Tracheal epithelial cell (primary cell): ENCODE data around the gene AVEN. TPM values are rescaled to one million over a fixed set of nuclear protein-coding genes. Genes with fewer than 3 reads are reported as not detected.

Source experiments
- total RNA-seq: library from RNA; depleted of rRNA; stranded (reverse); fragments of >200 nt; gene quantifications from 2 replicates; pipeline ENCODE4 v1.2.1, GENCODE V29; 2014

The AVEN gene, protein sequence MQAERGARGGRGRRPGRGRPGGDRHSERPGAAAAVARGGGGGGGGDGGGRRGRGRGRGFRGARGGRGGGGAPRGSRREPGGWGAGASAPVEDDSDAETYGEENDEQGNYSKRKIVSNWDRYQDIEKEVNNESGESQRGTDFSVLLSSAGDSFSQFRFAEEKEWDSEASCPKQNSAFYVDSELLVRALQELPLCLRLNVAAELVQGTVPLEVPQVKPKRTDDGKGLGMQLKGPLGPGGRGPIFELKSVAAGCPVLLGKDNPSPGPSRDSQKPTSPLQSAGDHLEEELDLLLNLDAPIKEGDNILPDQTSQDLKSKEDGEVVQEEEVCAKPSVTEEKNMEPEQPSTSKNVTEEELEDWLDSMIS
- 29.9 and 38.4 TPM in 2 replicates for total RNA-seq

DNA sequence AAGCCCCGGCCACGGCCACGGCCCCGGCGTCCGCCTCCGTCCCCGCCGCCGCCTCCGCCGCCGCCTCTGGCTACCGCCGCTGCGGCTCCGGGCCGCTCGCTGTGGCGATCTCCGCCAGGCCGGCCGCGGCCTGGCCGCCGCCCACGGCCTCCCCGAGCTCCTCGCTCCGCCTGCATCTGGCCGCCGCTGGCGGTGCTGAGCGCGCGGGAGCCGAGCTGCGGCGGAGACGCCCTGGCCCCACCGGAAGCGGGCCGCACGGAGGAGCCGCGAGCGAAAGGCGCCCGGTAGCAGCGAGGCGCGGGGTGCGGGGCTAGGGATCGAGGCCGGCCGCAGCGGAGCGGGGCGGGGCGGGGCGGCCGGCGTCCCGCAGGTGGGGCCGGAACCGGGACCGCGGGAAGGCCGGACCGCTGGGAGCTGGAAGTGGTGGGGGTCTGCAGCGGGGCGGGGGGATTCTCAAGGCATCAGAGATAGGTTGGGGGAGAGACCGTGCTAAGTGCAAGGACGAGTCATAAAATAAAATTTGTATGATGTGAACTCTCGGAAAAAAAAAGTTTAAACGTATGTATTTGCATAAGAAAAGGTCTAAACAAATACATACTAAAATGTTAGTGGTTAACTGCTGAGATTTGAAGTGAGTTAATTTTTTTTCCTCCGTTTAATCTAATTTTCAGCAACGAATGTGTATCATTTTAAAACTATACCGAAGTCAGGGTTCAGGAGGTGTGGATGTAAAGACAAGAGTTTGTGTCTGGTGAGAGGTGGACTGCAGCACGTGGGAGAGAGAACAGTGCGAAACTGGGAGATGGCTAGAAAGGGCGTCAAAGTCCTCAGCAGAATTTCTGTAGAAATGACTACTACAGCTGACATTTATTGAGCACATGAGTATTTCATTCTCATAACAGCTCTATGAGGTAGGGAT, at the start of gene AVEN:
TSS of gene AVEN (minus strand) at position 334 of the 919 bp plus-strand sequence. CDS start at position 176, 158 bp downstream.

DNA sequence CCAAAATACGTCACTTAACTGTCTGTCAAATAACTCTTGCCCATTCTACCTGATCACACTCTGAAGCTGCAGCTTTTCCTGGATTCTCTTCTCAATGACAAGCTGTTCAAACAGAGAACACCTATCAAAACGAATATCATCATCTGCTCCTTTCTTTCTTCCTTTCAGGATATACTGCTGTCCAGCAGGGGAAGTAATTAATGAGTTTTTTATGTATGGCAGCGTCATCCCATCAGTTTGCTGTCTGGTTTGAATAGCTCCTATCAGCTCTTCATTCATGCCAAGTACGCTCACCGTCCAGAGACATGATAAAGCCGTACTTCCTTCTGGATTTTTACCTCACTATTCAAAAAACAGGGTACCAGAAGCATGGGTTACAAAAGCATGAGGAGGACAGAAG, 70.8 kb downstream of the AVEN start, which contains the start of gene CHRM5:
TSS of gene CHRM5 (plus strand) at position 274 of the 400 bp plus-strand sequence. CDS start 94,221 bp downstream, outside the sequence.

Other genes with a start within 250 kb of the AVEN start
- not detected in 2 replicates for gene CHRM5, start 70.7 kb downstream of the AVEN start, total RNA-seq
- gene EMC7, start 62.7 kb upstream of the AVEN start, total RNA-seq: 21.7 and 27.3 TPM in 2 replicates
- gene PGBD4, start 62.9 kb upstream of the AVEN start, total RNA-seq: 1.2 and 1.5 TPM in 2 replicates
- 43.6 and 53.3 TPM in 2 replicates for gene KATNBL1, start 170.9 kb upstream of the AVEN start, total RNA-seq
- gene EMC4, start 185.8 kb upstream of the AVEN start, total RNA-seq: 120 and 178 TPM in 2 replicates